SK-N-MC (cell line): Measurements from ENCODE around the gene GDF11.
"Not testable (repeated sequence)": the region's sequence is repeated elsewhere in the genome, so short reads cannot be mapped to it uniquely, and the experiment has no call there.

Experiments used
- DNase-seq: peaks from one replicate; pipeline ENCODE4 v3.0.0-alpha.2; 2011; ENCODE audit warnings: low read depth, low spot score
- H3K27ac ChIP-seq: fragments of 200-600 bp; sonication (generic); 2 replicates; pipeline ENCODE4 v1.5.1; 2016; ENCODE audit warnings: mixed run types
- H3K36me3 ChIP-seq: fragments of 200-600 bp; sonication (generic); 2 replicates; pipeline ENCODE4 v1.6.1; 2017; ENCODE audit warnings: antibody characterized with exemption, low read length, mixed read lengths; ENCODE audit not compliant: insufficient read depth
- H3K4me3 ChIP-seq: fragments of 200-600 bp; sonication (generic); 2 replicates; pipeline ENCODE4 v1.5.1; 2016
- H3K9ac ChIP-seq: fragments of 200-600 bp; sonication (generic); 2 replicates; pipeline ENCODE4 v1.8.0; 2017; ENCODE audit warnings: mixed run types, mixed read lengths; ENCODE audit not compliant: insufficient read length
- H3K9me3 ChIP-seq: fragments of 200-600 bp; sonication (generic); 2 replicates; pipeline ENCODE4 v1.6.1; 2017; ENCODE audit warnings: low read depth, mild to moderate bottlenecking, antibody characterized with exemption, low read length, moderate library complexity, mixed read lengths
- EZH2 ChIP-seq: fragments of 200-600 bp; sonication (generic); IDR thresholded peaks from one replicate; pipeline ENCODE4 v1.6.1; 2017; ENCODE audit warnings: antibody characterized with exemption
- FOXP2 ChIP-seq: optimal IDR thresholded peaks from 2 replicates; pipeline ENCODE3; 2011; ENCODE audit warnings: mild to moderate bottlenecking, moderate library complexity; ENCODE audit not compliant: insufficient read depth; ENCODE audit errors: extremely low read length, control extremely low read depth
- POLR2AphosphoS5 ChIP-seq: IDR thresholded peaks from 2 replicates; pipeline ENCODE4 v1.6.1; 2012; ENCODE audit warnings: mild to moderate bottlenecking, low read depth, low read length, borderline replicate concordance

GDF11 gene

GRCh38 chr12:55748230-55748993 lies 5.5 kb downstream of the GDF11 start:
- no peak for DNase-seq
- Histone ChIP-seq H3K9me3 (no peaks in the 10 kb centered on the region), H3K9ac (no peak overlapping the region), H3K36me3 (peaks cover 54% of the 10 kb centered on the region), H3K4me3 (no peak overlapping the region), H3K27ac (no peak overlapping the region)
- no peak for TF ChIP-seq FOXP2
- TF ChIP-seq EZH2 = no peak
- no peak for TF ChIP-seq POLR2AphosphoS5

GRCh38 chr12:55755246-55755645 lies 12.3 kb downstream of the GDF11 start:
- H3K4me3 ChIP-seq = no peak overlapping the region
- H3K9me3 ChIP-seq = no peaks in the 10 kb centered on the region
- no peak for DNase-seq
- TF ChIP-seq EZH2 (no peak), FOXP2 (no peak)
- H3K9ac ChIP-seq = no peak overlapping the region
- H3K27ac ChIP-seq = peak overlapping the region; percentile 44; the same call in 1 of the 2 replicates
- H3K36me3 ChIP-seq = peaks cover 95% of the 10 kb centered on the region

- H3K9ac ChIP-seq = no peak overlapping the region
- TF ChIP-seq EZH2 (no peak), FOXP2 (no peak)
- H3K36me3 ChIP-seq = peaks cover 90% of the 10 kb centered on the region
- H3K4me3 ChIP-seq = no peak overlapping the region
- peak overlapping the region; percentile 74 for H3K27ac ChIP-seq
- no peaks in the 10 kb centered on the region for H3K9me3 ChIP-seq
- DNase-seq = no peak
Measured at GRCh38 chr12:55757701-55758100, 14.8 kb downstream of the GDF11 start.

- H3K9ac ChIP-seq, H3K27ac ChIP-seq, H3K4me3 ChIP-seq, DNase-seq, H3K9me3 ChIP-seq: not testable (repeated sequence)
- peaks cover 88% of the 10 kb centered on the region for H3K36me3 ChIP-seq
Measured at GRCh38 chr12:55758575-55758974, 15.7 kb downstream of the GDF11 start.

- no peak overlapping the region for H3K4me3 ChIP-seq
- H3K27ac ChIP-seq = no peak overlapping the region
- TF ChIP-seq POLR2AphosphoS5 = no peak
- no peak for TF ChIP-seq EZH2
- TF ChIP-seq FOXP2 = no peak
- H3K9ac ChIP-seq = no peak overlapping the region
- DNase-seq = no peak
- H3K36me3 ChIP-seq = peaks cover 73% of the 10 kb centered on the region
- H3K9me3 ChIP-seq = no peaks in the 10 kb centered on the region
Measured at GRCh38 chr12:55760663-55761062, 17.7 kb downstream of the GDF11 start.

GRCh38 chr12:55762646-55763045 lies 19.7 kb downstream of the GDF11 start:
- TF ChIP-seq FOXP2 (no peak), POLR2AphosphoS5 (no peak), EZH2 (no peak)
- Histone ChIP-seq H3K27ac (no peak overlapping the region), H3K4me3 (no peak overlapping the region), H3K9me3 (no peaks in the 10 kb centered on the region), H3K36me3 (peaks cover 63% of the 10 kb centered on the region), H3K9ac (no peak overlapping the region)
- no peak for DNase-seq

- Histone ChIP-seq H3K4me3 (no peak overlapping the region), H3K36me3 (peaks cover 46% of the 10 kb centered on the region), H3K27ac (no peak overlapping the region), H3K9me3 (no peaks in the 10 kb centered on the region), H3K9ac (no peak overlapping the region)
- DNase-seq = no peak
- TF ChIP-seq FOXP2 (no peak), EZH2 (no peak), POLR2AphosphoS5 (no peak)
Measured at GRCh38 chr12:55765736-55766290, 22.9 kb downstream of the GDF11 start.

- H3K4me3 ChIP-seq = no peak overlapping the region
- no peak for TF ChIP-seq POLR2AphosphoS5
- no peak for TF ChIP-seq FOXP2
- no peak for TF ChIP-seq EZH2
- no peak overlapping the region for H3K9ac ChIP-seq
- peaks cover 49% of the 10 kb centered on the region for H3K36me3 ChIP-seq
- no peaks in the 10 kb centered on the region for H3K9me3 ChIP-seq
- DNase-seq = no peak
- no peak overlapping the region for H3K27ac ChIP-seq
Measured at GRCh38 chr12:55767156-55767555, 24.2 kb downstream of the GDF11 start.

- no peak overlapping the region for H3K27ac ChIP-seq
- H3K9me3 ChIP-seq = no peaks in the 10 kb centered on the region
- no peak overlapping the region for H3K9ac ChIP-seq
- DNase-seq = no peak
- TF ChIP-seq POLR2AphosphoS5 = no peak
- TF ChIP-seq FOXP2 = no peak
- no peak for TF ChIP-seq EZH2
- H3K4me3 ChIP-seq = no peak overlapping the region
- H3K36me3 ChIP-seq = peaks cover 52% of the 10 kb centered on the region
Measured at GRCh38 chr12:55771736-55772135, 28.8 kb downstream of the GDF11 start.
